Liver (tissue), 9 donors: ENCODE results near the gene ECEL1. TPM values are rescaled to one million over a fixed set of nuclear protein-coding genes. Genes with fewer than 3 reads are reported as not detected.

Experiments
- DNase-seq: peaks from one replicate; pipeline ENCODE4 v3.0.0-alpha.2; 2017; ENCODE audit warnings: low spot score
- H3K27ac ChIP-seq, 2 donors: one replicate each; pipeline ENCODE4 v1.7.0; 2013; ENCODE audit warnings: inconsistent platforms in 2 of 2, low read length in 2 of 2, control low read depth in 1 of 2, low read depth in 1 of 2, mild to moderate bottlenecking in 1 of 2
- H3K27me3 ChIP-seq, 4 donors: one replicate each; pipeline versions ENCODE4 v1.6.1 to v1.7.0; 2013; ENCODE audit warnings: low read length in 3 of 4, inconsistent platforms in 1 of 4, mild to moderate bottlenecking in 1 of 4, moderate library complexity in 1 of 4; ENCODE audit not compliant: control insufficient read depth in 4 of 4, insufficient read depth in 4 of 4
- H3K36me3 ChIP-seq, 4 donors: one replicate each; pipeline versions ENCODE4 v1.6.1 to v1.7.0; 2013; ENCODE audit warnings: low read length in 3 of 4, mild to moderate bottlenecking in 3 of 4, low read depth in 1 of 4, moderate library complexity in 1 of 4; ENCODE audit not compliant: control insufficient read depth in 4 of 4, insufficient read depth in 3 of 4
- H3K4me1 ChIP-seq, 4 donors: one replicate each; pipeline versions ENCODE4 v1.6.1 to v1.7.0; 2013; ENCODE audit warnings: low read length in 3 of 4, mild to moderate bottlenecking in 3 of 4, moderate library complexity in 1 of 4; ENCODE audit not compliant: control insufficient read depth in 4 of 4, insufficient read depth in 4 of 4
- H3K4me3 ChIP-seq, 3 donors: one replicate each; pipeline versions ENCODE4 v1.6.1 to v1.7.0; 2013; ENCODE audit warnings: low read length in 3 of 3, control low read depth in 1 of 3, low read depth in 1 of 3, mild to moderate bottlenecking in 1 of 3
- H3K9ac ChIP-seq, 2 donors: one replicate each; pipeline ENCODE4 v1.7.0; 2013; ENCODE audit warnings: low read length in 2 of 2, mild to moderate bottlenecking in 2 of 2, moderate library complexity in 2 of 2, control low read depth in 1 of 2, low read depth in 1 of 2
- H3K9me3 ChIP-seq, 4 donors: one replicate each; pipeline versions ENCODE4 v1.6.1 to v1.7.0; 2013; ENCODE audit warnings: low read length in 3 of 4; ENCODE audit not compliant: control insufficient read depth in 4 of 4
- EGR1 ChIP-seq, 2 donors: IDR thresholded peaks; 2 replicates each; pipeline ENCODE4 v1.6.1; 2016 to 2018; ENCODE audit warnings: antibody characterized with exemption in 2 of 2, low read depth in 2 of 2
- FOXA1 ChIP-seq: IDR thresholded peaks from 2 replicates; pipeline ENCODE4 v1.6.1; 2016; ENCODE audit warnings: antibody characterized with exemption
- FOXA2 ChIP-seq: IDR thresholded peaks from 2 replicates; pipeline ENCODE4 v1.6.1; 2016; ENCODE audit warnings: antibody characterized with exemption
- GABPA ChIP-seq, 2 donors: IDR thresholded peaks in 1 of 2; conservative IDR thresholded peaks in 1 of 2; 2 replicates each; pipeline ENCODE4 v1.6.1; 2016; ENCODE audit warnings: antibody characterized with exemption in 2 of 2, mild to moderate bottlenecking in 1 of 2, moderate library complexity in 1 of 2
- HNF4A ChIP-seq, 2 donors: conservative IDR thresholded peaks; 2 replicates each; pipeline ENCODE4 v1.6.1; 2016; ENCODE audit warnings: antibody characterized with exemption in 2 of 2, mild to moderate bottlenecking in 2 of 2
- HNF4G ChIP-seq: IDR thresholded peaks from 2 replicates; pipeline ENCODE4 v1.6.1; 2016; ENCODE audit warnings: antibody characterized with exemption
- JUND ChIP-seq, 2 donors: IDR thresholded peaks; 2 replicates each; pipeline ENCODE4 v1.6.1; 2016; ENCODE audit warnings: antibody characterized with exemption in 2 of 2
- NR2F2 ChIP-seq: IDR thresholded peaks from 2 replicates; pipeline ENCODE4 v1.6.1; 2016; ENCODE audit warnings: antibody characterized with exemption
- RAD21 ChIP-seq, 2 donors: IDR thresholded peaks; 2 replicates each; pipeline ENCODE4 v1.6.1; 2016; ENCODE audit warnings: antibody characterized with exemption in 2 of 2, mild to moderate bottlenecking in 2 of 2
- RXRA ChIP-seq, 2 donors: IDR thresholded peaks; 2 replicates each; pipeline ENCODE4 v1.6.1; 2017 to 2018; ENCODE audit warnings: antibody characterized with exemption in 2 of 2, mild to moderate bottlenecking in 1 of 2
- SP1 ChIP-seq: IDR thresholded peaks from 2 replicates; pipeline ENCODE4 v1.6.1; 2018; ENCODE audit warnings: antibody characterized with exemption, mild to moderate bottlenecking
- TAF1 ChIP-seq: conservative IDR thresholded peaks from 2 replicates; pipeline ENCODE4 v1.6.1; 2016; ENCODE audit warnings: antibody characterized with exemption, mild to moderate bottlenecking
- YY1 ChIP-seq: IDR thresholded peaks from 2 replicates; pipeline ENCODE4 v1.6.1; 2016; ENCODE audit warnings: antibody characterized with exemption, mild to moderate bottlenecking
- WGBS: extraction: QIAGEN DNeasy Blood & Tissue Kit; methylation state at CpG from one replicate; pipeline ENCODE4 v1.1.7; 2013; 5-methylcytosine and 5-hydroxymethylcytosine counted together
- polyA plus RNA-seq, 2 donors: library from polyadenylated mRNA; stranded (reverse) in 1 of 2; unstranded in 1 of 2; fragments of 200-250 nt in 1 of 2; fragments of >200 nt in 1 of 2; fragmentation: Nextera tagmentation in 1 of 2; extraction: Ambion mirVana in 1 of 2; gene quantifications; one replicate each; pipeline versions ENCODE4 v1.2.1 to v1.2.3, GENCODE V29; 2013 to 2015
- total RNA-seq, 2 donors: library from RNA; depleted of rRNA; stranded (reverse); fragments of >200 nt; gene quantifications; one replicate each; pipeline ENCODE4 v1.2.3, GENCODE V29; 2014
- TF ChIP-seq, protein P1 (sequence below): IDR thresholded peaks from 2 replicates; pipeline ENCODE4 v1.6.1; 2016; ENCODE audit warnings: antibody characterized with exemption
- TF ChIP-seq, protein P2 (sequence below): IDR thresholded peaks from 2 replicates; pipeline ENCODE4 v1.6.1; 2016; ENCODE audit warnings: antibody characterized with exemption, mild to moderate bottlenecking
- TF ChIP-seq, protein P3 (sequence below): IDR thresholded peaks from 2 replicates; pipeline ENCODE4 v1.6.1; 2016; ENCODE audit warnings: antibody characterized with exemption
- TF ChIP-seq, protein P4 (sequence below): IDR thresholded peaks from 2 replicates; pipeline ENCODE4 v1.6.1; 2016; ENCODE audit warnings: antibody characterized with exemption
- TF ChIP-seq, protein P5 (sequence below): fragments of 150-350 bp; IDR thresholded peaks from 2 replicates; pipeline ENCODE4 v1.5.1; 2017; ENCODE audit warnings: improper control_type of control experiment, low read depth, low read length; ENCODE audit not compliant: missing input control
- donor health status: healthy.
- donor health status: healthy.
- donor health status: healthy.
- donor health status: healthy.
- donor health status: healthy.

ECEL1 gene
- total and polyA plus RNA-seq, 4 donors, result 0.67 to 1.8 TPM; not detected in 2

DNA sequence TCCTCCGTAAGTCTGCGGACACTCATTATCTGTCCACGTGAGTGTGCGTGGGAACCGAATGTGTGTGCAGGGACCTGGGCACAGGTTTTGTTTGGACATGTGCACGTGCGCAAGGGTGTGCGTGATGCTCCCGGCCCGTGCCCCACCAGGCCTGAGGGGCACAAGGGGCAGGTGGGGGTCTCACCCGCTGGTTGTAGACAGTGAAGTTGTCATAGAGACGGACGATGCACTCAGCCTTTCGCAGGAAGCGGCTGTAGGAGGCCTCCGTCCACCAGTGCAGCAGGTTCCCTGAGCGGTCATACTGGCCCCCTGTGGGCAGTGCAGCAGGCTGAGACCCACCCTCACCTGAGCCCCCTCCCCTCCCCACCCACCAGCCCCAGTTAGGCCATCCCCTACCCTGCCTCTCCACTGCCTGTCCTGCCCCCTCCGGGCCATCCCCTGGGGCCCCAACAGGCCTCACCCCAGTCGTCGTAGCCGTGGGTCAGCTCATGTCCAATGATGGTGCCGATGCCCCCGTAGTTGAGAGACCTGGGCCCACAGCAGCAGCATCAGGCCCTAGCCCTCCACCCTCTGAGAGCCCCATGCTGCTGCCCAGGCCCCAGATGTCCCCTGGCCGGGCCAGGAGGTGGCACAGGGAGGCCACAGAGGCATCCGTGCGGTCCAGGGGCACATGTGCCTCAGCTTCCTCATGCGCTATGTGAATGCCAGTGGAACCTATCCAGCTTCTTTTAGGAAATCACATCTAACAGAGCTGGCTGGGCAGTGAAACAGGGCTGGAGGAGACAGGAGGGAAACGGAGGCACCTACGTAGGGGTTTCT, 6.1 kb downstream of the ECEL1 start:
- Histone ChIP-seq H3K9me3 (no peaks in the 10 kb centered on the region), H3K4me1 (peaks cover 0 to 14% (median 4%) of the 10 kb centered on the region in 4 donors), H3K36me3 (no peaks in the 10 kb centered on the region), H3K9ac (no peak overlapping the region), H3K27me3 (peaks cover 2 to 6% (median 3%) of the 10 kb centered on the region in 4 donors), H3K4me3 (no peak overlapping the region), H3K27ac (no peak overlapping the region)
- WGBS, result 91% methylated on average over 29 of the region's 29 CpGs
- DNase-seq, result no peak
- TF ChIP-seq YY1, result no peak
- TF ChIP-seq JUND (IDR thresholded peaks at IDR 0.05), result no peak
- TF ChIP-seq FOXA2, result no peak
- no peak for TF ChIP-seq NR2F2
- TF ChIP-seq HNF4A (conservative IDR thresholded peaks at IDR 0.05), result no peak
- no peak for TF ChIP-seq HNF4G
- TF ChIP-seq, protein P1, sequence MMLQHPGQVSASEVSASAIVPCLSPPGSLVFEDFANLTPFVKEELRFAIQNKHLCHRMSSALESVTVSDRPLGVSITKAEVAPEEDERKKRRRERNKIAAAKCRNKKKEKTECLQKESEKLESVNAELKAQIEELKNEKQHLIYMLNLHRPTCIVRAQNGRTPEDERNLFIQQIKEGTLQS, result no peak
- no peak for TF ChIP-seq RXRA (IDR thresholded peaks at IDR 0.05)
- TF ChIP-seq, protein P2, sequence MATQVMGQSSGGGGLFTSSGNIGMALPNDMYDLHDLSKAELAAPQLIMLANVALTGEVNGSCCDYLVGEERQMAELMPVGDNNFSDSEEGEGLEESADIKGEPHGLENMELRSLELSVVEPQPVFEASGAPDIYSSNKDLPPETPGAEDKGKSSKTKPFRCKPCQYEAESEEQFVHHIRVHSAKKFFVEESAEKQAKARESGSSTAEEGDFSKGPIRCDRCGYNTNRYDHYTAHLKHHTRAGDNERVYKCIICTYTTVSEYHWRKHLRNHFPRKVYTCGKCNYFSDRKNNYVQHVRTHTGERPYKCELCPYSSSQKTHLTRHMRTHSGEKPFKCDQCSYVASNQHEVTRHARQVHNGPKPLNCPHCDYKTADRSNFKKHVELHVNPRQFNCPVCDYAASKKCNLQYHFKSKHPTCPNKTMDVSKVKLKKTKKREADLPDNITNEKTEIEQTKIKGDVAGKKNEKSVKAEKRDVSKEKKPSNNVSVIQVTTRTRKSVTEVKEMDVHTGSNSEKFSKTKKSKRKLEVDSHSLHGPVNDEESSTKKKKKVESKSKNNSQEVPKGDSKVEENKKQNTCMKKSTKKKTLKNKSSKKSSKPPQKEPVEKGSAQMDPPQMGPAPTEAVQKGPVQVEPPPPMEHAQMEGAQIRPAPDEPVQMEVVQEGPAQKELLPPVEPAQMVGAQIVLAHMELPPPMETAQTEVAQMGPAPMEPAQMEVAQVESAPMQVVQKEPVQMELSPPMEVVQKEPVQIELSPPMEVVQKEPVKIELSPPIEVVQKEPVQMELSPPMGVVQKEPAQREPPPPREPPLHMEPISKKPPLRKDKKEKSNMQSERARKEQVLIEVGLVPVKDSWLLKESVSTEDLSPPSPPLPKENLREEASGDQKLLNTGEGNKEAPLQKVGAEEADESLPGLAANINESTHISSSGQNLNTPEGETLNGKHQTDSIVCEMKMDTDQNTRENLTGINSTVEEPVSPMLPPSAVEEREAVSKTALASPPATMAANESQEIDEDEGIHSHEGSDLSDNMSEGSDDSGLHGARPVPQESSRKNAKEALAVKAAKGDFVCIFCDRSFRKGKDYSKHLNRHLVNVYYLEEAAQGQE, result no peak
- TF ChIP-seq SP1, result no peak
- TF ChIP-seq, protein P3, sequence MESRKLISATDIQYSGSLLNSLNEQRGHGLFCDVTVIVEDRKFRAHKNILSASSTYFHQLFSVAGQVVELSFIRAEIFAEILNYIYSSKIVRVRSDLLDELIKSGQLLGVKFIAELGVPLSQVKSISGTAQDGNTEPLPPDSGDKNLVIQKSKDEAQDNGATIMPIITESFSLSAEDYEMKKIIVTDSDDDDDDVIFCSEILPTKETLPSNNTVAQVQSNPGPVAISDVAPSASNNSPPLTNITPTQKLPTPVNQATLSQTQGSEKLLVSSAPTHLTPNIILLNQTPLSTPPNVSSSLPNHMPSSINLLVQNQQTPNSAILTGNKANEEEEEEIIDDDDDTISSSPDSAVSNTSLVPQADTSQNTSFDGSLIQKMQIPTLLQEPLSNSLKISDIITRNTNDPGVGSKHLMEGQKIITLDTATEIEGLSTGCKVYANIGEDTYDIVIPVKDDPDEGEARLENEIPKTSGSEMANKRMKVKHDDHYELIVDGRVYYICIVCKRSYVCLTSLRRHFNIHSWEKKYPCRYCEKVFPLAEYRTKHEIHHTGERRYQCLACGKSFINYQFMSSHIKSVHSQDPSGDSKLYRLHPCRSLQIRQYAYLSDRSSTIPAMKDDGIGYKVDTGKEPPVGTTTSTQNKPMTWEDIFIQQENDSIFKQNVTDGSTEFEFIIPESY, result no peak
- no peak for TF ChIP-seq RAD21 (IDR thresholded peaks at IDR 0.05)
- no peak for TF ChIP-seq TAF1
- no peak for TF ChIP-seq GABPA (IDR thresholded peaks at IDR 0.05 in 1 of 2, conservative IDR thresholded peaks at IDR 0.05 in 1 of 2)
- no peak for TF ChIP-seq EGR1 (IDR thresholded peaks at IDR 0.05; ENCODE audit: low read depth in 2 of 2)
- no peak for TF ChIP-seq FOXA1
- TF ChIP-seq, protein P4, sequence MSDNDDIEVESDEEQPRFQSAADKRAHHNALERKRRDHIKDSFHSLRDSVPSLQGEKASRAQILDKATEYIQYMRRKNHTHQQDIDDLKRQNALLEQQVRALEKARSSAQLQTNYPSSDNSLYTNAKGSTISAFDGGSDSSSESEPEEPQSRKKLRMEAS, result no peak
- TF ChIP-seq, protein P5, sequence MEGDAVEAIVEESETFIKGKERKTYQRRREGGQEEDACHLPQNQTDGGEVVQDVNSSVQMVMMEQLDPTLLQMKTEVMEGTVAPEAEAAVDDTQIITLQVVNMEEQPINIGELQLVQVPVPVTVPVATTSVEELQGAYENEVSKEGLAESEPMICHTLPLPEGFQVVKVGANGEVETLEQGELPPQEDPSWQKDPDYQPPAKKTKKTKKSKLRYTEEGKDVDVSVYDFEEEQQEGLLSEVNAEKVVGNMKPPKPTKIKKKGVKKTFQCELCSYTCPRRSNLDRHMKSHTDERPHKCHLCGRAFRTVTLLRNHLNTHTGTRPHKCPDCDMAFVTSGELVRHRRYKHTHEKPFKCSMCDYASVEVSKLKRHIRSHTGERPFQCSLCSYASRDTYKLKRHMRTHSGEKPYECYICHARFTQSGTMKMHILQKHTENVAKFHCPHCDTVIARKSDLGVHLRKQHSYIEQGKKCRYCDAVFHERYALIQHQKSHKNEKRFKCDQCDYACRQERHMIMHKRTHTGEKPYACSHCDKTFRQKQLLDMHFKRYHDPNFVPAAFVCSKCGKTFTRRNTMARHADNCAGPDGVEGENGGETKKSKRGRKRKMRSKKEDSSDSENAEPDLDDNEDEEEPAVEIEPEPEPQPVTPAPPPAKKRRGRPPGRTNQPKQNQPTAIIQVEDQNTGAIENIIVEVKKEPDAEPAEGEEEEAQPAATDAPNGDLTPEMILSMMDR, result no peak
